Hepatocyte (in vitro differentiated cells): Measurements from ENCODE around the gene INO80. TPM values are rescaled to one million over a fixed set of nuclear protein-coding genes. Genes with fewer than 3 reads are reported as not detected.

ENCODE experiments used
- DNase-seq: peaks from one replicate; pipeline ENCODE4 v3.0.0-alpha.2; 2016; ENCODE audit warnings: low spot score
- H2AFZ ChIP-seq: fragments of 200-600 bp; sonication (generic); 2 replicates; pipeline ENCODE4 v1.6.0; 2016; ENCODE audit warnings: antibody characterized with exemption, mild to moderate bottlenecking
- H3K27ac ChIP-seq: fragments of 200-600 bp; sonication (generic); 2 replicates; pipeline ENCODE4 v1.5.1; 2016; ENCODE audit warnings: mild to moderate bottlenecking
- H3K27me3 ChIP-seq: fragments of 200-600 bp; sonication (generic); 2 replicates; pipeline ENCODE4 v1.6.1; 2016
- H3K36me3 ChIP-seq: fragments of 200-600 bp; sonication (generic); replicated peaks from 2 replicates; pipeline ENCODE4 v1.5.1; 2016; ENCODE audit warnings: low read depth; ENCODE audit not compliant: insufficient read depth
- H3K4me1 ChIP-seq: fragments of 200-600 bp; sonication (generic); 2 replicates; pipeline ENCODE4 v1.5.1; 2016; ENCODE audit warnings: mild to moderate bottlenecking, moderate library complexity; ENCODE audit not compliant: insufficient read depth
- H3K4me2 ChIP-seq: fragments of 200-600 bp; sonication (generic); 2 replicates; pipeline ENCODE4 v1.6.0; 2016
- H3K4me3 ChIP-seq: fragments of 200-600 bp; sonication (generic); 2 replicates; pipeline ENCODE4 v1.5.1; 2016; ENCODE audit warnings: mild to moderate bottlenecking
- H3K79me2 ChIP-seq: fragments of 200-600 bp; sonication (generic); 2 replicates; pipeline ENCODE4 v1.6.0; 2017; ENCODE audit warnings: mild to moderate bottlenecking
- H3K9me2 ChIP-seq: fragments of 200-600 bp; sonication (generic); replicated peaks from 2 replicates; pipeline ENCODE4 v1.6.0; 2017; ENCODE audit warnings: mild to moderate bottlenecking; ENCODE audit not compliant: insufficient read depth
- H3K9me3 ChIP-seq: fragments of 200-600 bp; sonication (generic); 2 replicates; pipeline ENCODE4 v1.5.1; 2016; ENCODE audit warnings: low read depth, mild to moderate bottlenecking
- H4K20me1 ChIP-seq: fragments of 200-600 bp; sonication (generic); 2 replicates; pipeline ENCODE4 v1.6.0; 2016; ENCODE audit warnings: mild to moderate bottlenecking; ENCODE audit not compliant: insufficient read depth, poor library complexity, severe bottlenecking
- EZH2 ChIP-seq: fragments of 200-600 bp; sonication (generic); IDR thresholded peaks from 2 replicates; pipeline ENCODE4 v1.6.1; 2016; ENCODE audit warnings: antibody characterized with exemption, mild to moderate bottlenecking, borderline replicate concordance
- EZH2phosphoT487 ChIP-seq: fragments of 200-600 bp; sonication (generic); IDR thresholded peaks from one replicate; pipeline ENCODE4 v1.6.1; 2018; ENCODE audit warnings: antibody characterized with exemption, mild to moderate bottlenecking, low read depth, moderate library complexity; ENCODE audit not compliant: unreplicated experiment, severe bottlenecking
- WGBS: methylation state at CpG from one replicate; pipeline ENCODE4 v1.1.6; 2016; ENCODE audit warnings: low lambda C conversion rate; ENCODE audit errors: missing lambda C conversion rate; 5-methylcytosine and 5-hydroxymethylcytosine counted together
- polyA plus RNA-seq: library from polyadenylated mRNA; unstranded; fragments of >200 nt; fragmentation: Nextera tagmentation; extraction: Ambion mirVana; gene quantifications from 2 replicates; pipeline ENCODE4 v1.2.1, GENCODE V29; 2016
- total RNA-seq: library from RNA; depleted of rRNA; stranded (reverse); fragments of >200 nt; gene quantifications from 2 replicates; pipeline ENCODE4 v1.2.3, GENCODE V29; 2014
- TF ChIP-seq, protein P1 (sequence below): fragments of 200-600 bp; sonication (generic); IDR thresholded peaks from 2 replicates; pipeline ENCODE4 v1.5.1; 2016; ENCODE audit warnings: antibody characterized with exemption, mild to moderate bottlenecking; ENCODE audit not compliant: poor library complexity

INO80 gene
- total and polyA plus RNA-seq, 2 experiments from 2014 or later = 4.5 to 15.5 TPM

DNA sequence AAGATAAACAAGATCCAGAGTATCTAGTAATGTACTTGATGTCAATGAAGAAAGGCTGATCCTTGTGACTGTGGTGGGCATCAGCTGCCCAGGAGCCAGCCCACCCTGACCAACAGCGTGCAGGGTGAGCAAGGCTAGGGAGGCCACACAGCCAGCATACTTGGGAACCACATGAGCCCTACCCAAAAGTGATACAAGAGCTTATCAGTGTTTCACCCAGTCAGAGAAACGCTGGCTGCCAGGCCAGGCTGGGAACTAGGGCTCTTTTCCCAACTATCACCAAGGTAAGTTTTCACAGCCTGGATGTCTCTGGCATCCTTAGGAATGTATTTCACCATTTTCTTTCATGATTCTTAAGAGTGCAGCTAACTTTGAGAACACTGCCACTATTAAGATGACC, 137.9 kb downstream of the INO80 start:
- Histone ChIP-seq H2AFZ (no peak overlapping the region), H3K9me3 (no peaks in the 10 kb centered on the region), H4K20me1 (no peaks in the 10 kb centered on the region), H3K27me3 (no peaks in the 10 kb centered on the region), H3K79me2 (no peaks in the 10 kb centered on the region), H3K27ac (no peak overlapping the region), H3K4me2 (no peak overlapping the region), H3K4me3 (no peak overlapping the region), H3K4me1 (no peaks in the 10 kb centered on the region), H3K36me3 (no peaks in the 10 kb centered on the region), H3K9me2 (no peaks in the 10 kb centered on the region)
- WGBS = 76% methylated on average over 2 of the region's 2 CpGs
- no peak for DNase-seq
- TF ChIP-seq, protein P1, sequence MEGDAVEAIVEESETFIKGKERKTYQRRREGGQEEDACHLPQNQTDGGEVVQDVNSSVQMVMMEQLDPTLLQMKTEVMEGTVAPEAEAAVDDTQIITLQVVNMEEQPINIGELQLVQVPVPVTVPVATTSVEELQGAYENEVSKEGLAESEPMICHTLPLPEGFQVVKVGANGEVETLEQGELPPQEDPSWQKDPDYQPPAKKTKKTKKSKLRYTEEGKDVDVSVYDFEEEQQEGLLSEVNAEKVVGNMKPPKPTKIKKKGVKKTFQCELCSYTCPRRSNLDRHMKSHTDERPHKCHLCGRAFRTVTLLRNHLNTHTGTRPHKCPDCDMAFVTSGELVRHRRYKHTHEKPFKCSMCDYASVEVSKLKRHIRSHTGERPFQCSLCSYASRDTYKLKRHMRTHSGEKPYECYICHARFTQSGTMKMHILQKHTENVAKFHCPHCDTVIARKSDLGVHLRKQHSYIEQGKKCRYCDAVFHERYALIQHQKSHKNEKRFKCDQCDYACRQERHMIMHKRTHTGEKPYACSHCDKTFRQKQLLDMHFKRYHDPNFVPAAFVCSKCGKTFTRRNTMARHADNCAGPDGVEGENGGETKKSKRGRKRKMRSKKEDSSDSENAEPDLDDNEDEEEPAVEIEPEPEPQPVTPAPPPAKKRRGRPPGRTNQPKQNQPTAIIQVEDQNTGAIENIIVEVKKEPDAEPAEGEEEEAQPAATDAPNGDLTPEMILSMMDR = no peak
- no peak for TF ChIP-seq EZH2
- no peak for TF ChIP-seq EZH2phosphoT487

DNA sequence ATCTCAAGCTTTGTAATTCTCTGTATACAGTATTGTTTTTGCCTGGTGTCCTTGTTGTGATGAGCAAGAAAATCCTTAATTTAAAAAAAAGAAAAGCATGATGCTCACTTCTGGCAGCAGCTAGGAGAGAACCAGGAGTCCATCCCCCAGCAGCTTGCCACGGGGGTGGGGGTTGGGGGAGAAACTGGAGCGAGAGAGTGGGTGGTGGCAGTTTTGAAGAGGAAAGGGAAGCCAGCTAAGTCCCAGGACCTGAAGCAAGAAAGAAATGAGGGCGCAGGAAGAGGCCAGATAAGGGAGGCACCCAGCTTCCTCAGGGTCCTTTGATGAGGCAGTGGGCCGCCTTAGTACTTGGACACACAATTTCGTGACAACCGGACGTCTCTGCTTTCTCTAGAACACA, 139.3 kb downstream of the INO80 start:
- H3K79me2 ChIP-seq = no peaks in the 10 kb centered on the region
- 91% methylated on average over 7 of the region's 7 CpGs for WGBS

DNA sequence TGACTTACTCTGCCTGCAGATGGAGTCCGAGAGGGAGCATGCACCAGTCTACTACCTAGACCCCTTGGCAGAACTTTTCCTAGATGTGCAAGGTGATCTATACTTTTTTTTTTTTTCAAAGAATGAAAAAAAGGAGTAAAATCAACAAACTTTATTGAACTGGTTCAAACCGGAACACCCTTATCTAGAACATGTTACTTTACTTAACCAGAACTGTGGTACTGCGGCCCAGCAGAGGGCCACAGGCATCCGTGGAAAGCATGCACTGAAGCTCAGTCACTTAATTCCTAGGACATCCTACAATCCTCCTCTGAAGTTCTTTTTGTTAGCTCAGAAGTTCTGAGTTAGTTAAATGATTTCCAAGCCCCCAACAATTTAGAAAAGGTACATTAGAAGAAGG, 141.2 kb downstream of the INO80 start:
- Histone ChIP-seq H3K4me2 (no peak overlapping the region), H3K4me1 (no peaks in the 10 kb centered on the region), H3K4me3 (no peak overlapping the region), H2AFZ (no peak overlapping the region), H3K27me3 (no peaks in the 10 kb centered on the region), H3K79me2 (no peaks in the 10 kb centered on the region), H3K27ac (no peak overlapping the region), H3K9me3 (no peaks in the 10 kb centered on the region), H4K20me1 (no peaks in the 10 kb centered on the region), H3K9me2 (no peaks in the 10 kb centered on the region), H3K36me3 (no peaks in the 10 kb centered on the region)
- 72% methylated on average over 4 of the region's 4 CpGs for WGBS
- no peak for DNase-seq
- TF ChIP-seq EZH2phosphoT487 = no peak
- no peak for TF ChIP-seq EZH2
- TF ChIP-seq, protein P1 = no peak

More for the DNA sequence above, 139.3 kb downstream of the INO80 start:
- H4K20me1 ChIP-seq = no peaks in the 10 kb centered on the region
- H3K9me3 ChIP-seq = no peaks in the 10 kb centered on the region
- H3K9me2 ChIP-seq = no peaks in the 10 kb centered on the region
- TF ChIP-seq EZH2phosphoT487 = no peak
- TF ChIP-seq, protein P1 = no peak
- TF ChIP-seq EZH2 = no peak
- H3K27me3 ChIP-seq = no peaks in the 10 kb centered on the region
- no peaks in the 10 kb centered on the region for H3K4me1 ChIP-seq
- no peak overlapping the region for H2AFZ ChIP-seq
- H3K4me3 ChIP-seq = no peak overlapping the region
- H3K4me2 ChIP-seq = no peak overlapping the region
- no peaks in the 10 kb centered on the region for H3K36me3 ChIP-seq
- H3K27ac ChIP-seq = no peak overlapping the region
- no peak for DNase-seq

DNA sequence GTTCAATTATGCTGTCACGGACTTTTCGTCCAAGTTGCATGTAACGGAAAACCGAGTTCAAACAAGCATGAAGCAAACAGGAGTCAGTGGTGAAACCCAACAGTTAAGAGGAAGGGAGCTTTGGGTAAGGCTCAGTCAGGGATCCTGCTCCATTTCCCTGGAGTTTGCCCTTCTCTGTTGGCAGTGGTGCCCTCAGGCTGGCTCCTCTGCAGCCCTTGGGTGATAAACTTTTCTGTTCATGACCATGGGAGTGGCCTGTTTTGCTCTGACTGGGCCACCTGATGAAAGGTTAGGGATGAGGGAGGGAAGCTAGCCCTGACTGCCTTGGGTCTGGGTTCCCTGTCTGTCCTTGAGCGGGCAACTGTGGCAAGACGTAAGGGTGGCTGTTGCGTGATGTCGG, 146.7 kb downstream of the INO80 start:
- no peak overlapping the region for H3K4me2 ChIP-seq
- H3K4me3 ChIP-seq = no peak overlapping the region
- no peaks in the 10 kb centered on the region for H4K20me1 ChIP-seq
- DNase-seq = no peak
- TF ChIP-seq, protein P1 = no peak
- TF ChIP-seq EZH2 (no peak), EZH2phosphoT487 (no peak)
- WGBS = 93% methylated on average over 8 of the region's 8 CpGs
- H3K79me2 ChIP-seq = no peaks in the 10 kb centered on the region
- H3K36me3 ChIP-seq = no peaks in the 10 kb centered on the region
- no peaks in the 10 kb centered on the region for H3K9me2 ChIP-seq
- no peaks in the 10 kb centered on the region for H3K27me3 ChIP-seq
- H2AFZ ChIP-seq = no peak overlapping the region
- H3K9me3 ChIP-seq = no peaks in the 10 kb centered on the region
- H3K4me1 ChIP-seq = peaks cover 17% of the 10 kb centered on the region
- H3K27ac ChIP-seq = no peak overlapping the region
